HCT116 (cell line): Measurements from ENCODE around the gene HDAC5.
"Not testable (repeated sequence)": the region's sequence is repeated elsewhere in the genome, so short reads cannot be mapped to it uniquely, and the experiment has no call there.

ENCODE experiments used
- ATF3 ChIP-seq: IDR thresholded peaks from 2 replicates; pipeline ENCODE4 v1.6.1; 2012
- CTCF ChIP-seq, 3 experiments: fragments of 200-600 bp in 1 of 3; sonication (generic) in 1 of 3; IDR thresholded peaks in 2 of 3; conservative IDR thresholded peaks in 1 of 3; 2 replicates each; pipeline ENCODE4 v1.5.1; 2012 to 2017; ENCODE audit warnings: low read depth in 2 of 3, low read length in 2 of 3, antibody characterized with exemption in 1 of 3, borderline replicate concordance in 1 of 3, control low read depth in 1 of 3, mild to moderate bottlenecking in 1 of 3, mixed read lengths in 1 of 3, mixed run types in 1 of 3, moderate library complexity in 1 of 3; ENCODE audit not compliant: insufficient read depth in 1 of 3
- ELF1 ChIP-seq: IDR thresholded peaks from 2 replicates; pipeline ENCODE4 v1.6.1; 2012; ENCODE audit warnings: low read depth, borderline replicate concordance
- EZH2 ChIP-seq: fragments of 200-600 bp; sonication (generic); IDR thresholded peaks from 2 replicates; pipeline ENCODE4 v1.6.1; 2017; ENCODE audit warnings: antibody characterized with exemption, mixed run types
- EZH2phosphoT487 ChIP-seq: fragments of 200-600 bp; IDR thresholded peaks from 2 replicates; pipeline ENCODE4 v1.6.1; 2018; ENCODE audit warnings: antibody characterized with exemption, borderline replicate concordance
- JUND ChIP-seq: IDR thresholded peaks from 2 replicates; pipeline ENCODE4 v1.6.1; 2012
- MAX ChIP-seq: IDR thresholded peaks from 2 replicates; pipeline ENCODE4 v1.6.1; 2012
- POLR2A ChIP-seq: IDR thresholded peaks from 2 replicates; pipeline ENCODE4 v1.7.0; 2011; ENCODE audit warnings: borderline replicate concordance; ENCODE audit not compliant: insufficient read depth, insufficient read length; ENCODE audit errors: extremely low read depth
- POLR2AphosphoS5 ChIP-seq: IDR thresholded peaks from 2 replicates; pipeline ENCODE4 v1.6.1; 2011; ENCODE audit warnings: mild to moderate bottlenecking, low read depth, low read length, moderate library complexity
- RAD21 ChIP-seq: IDR thresholded peaks from 2 replicates; pipeline ENCODE4 v1.6.1; 2012; ENCODE audit warnings: low read depth, mild to moderate bottlenecking
- REST ChIP-seq: IDR thresholded peaks from 2 replicates; pipeline ENCODE4 v1.6.1; 2012; ENCODE audit warnings: low read depth
- SIN3A ChIP-seq: IDR thresholded peaks from 2 replicates; pipeline ENCODE4 v1.6.1; 2012; ENCODE audit warnings: low read depth
- SRF ChIP-seq: IDR thresholded peaks from 2 replicates; pipeline ENCODE4 v1.6.1; 2012; ENCODE audit warnings: low read depth
- YY1 ChIP-seq: IDR thresholded peaks from 2 replicates; pipeline ENCODE4 v1.6.1; 2011; ENCODE audit warnings: low read length, low read depth, moderate library complexity, mild to moderate bottlenecking; ENCODE audit not compliant: insufficient replicate concordance; ENCODE audit errors: extremely low read depth

GRCh38 chr17:44131372-44131771 is 7.9 kb upstream of the HDAC5 start:
- TF ChIP-seq POLR2A; CTCF (IDR thresholded peaks at IDR 0.05 in 2 of 3, conservative IDR thresholded peaks at IDR 0.05 in 1 of 3; ENCODE audit: borderline replicate concordance in 1 of 3, insufficient read depth in 1 of 3, low read depth in 2 of 3, low read length in 2 of 3); EZH2phosphoT487; RAD21; POLR2AphosphoS5; YY1; EZH2; SRF; MAX; JUND; REST; ELF1; ATF3; SIN3A: not testable (repeated sequence)
